D341Med (cell line): Measurements from ENCODE around the gene CASKIN1.

ENCODE experiments used
- DNase-seq: peaks from one replicate; pipeline ENCODE4 v3.0.0; 2012; ENCODE audit warnings: low spot score

The CASKIN1 gene

DNA sequence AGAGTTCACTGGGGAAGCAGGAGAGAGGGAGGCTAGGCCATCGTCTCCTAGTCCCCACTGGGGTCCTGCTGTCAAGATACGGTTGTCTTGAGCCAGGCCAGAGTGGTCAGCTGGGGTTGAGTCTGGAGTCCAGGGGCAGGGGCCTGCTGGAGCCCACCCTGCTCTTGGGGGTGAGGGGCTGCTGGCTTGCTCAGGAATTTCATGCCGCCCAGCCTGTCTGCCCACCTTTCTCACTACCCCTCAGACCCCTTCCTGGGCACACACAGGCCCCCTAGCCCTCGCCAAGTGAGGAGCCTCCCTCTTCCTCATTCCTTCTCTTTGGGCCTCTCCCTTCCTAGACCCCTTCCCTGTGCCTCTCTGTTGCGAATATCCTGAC lies 39.6 kb downstream of the CASKIN1 start:
- no peak for DNase-seq

DNA sequence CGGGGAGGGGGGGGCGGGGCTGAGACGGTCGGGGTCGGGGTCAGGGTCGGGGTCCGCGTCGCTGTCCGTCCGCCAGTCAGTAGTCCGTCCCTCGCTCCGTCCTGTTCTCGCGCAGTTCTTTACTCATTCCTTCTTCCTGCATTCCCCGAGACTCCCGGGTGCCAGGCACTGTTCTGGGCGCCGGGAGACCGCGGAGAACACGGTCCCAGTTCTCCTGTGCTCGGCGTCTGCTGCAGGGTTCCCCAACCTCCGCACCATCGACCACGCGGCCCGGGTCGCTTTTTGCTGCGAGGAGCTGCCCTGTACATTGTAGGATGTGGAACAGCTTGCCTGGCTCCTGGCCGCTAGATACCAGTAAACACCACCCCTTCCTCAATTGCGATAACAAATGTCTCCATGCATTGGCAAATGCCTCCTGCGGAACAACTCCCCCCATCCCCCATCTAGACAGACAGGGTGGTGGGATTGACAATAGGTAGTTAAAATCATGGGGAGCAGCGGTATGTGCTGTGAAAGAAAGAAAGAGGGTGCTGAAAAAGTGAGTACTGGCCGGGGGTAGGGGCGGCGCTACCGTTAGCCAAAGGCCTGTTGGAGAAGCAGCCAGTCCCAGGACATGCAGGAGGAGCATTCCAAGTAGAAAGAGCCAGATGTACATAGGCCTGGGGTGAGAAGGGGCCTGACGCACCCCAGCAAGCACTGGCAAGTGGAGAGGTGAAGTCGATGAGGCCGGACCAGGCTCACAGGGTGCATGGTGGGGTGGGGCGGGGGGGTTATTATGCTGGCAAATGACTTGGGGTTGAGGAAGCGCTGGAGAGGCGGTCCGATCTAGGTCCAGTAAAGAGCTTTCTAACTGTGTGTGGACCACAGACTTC lies 40.2 kb downstream of the CASKIN1 start:
- DNase-seq: no peak

- DNase-seq: peak; percentile 93
Observed at GRCh38 chr16:2155091-2155950, 41.1 kb downstream of the CASKIN1 start, which contains the start of gene TRAF7. TRAF7 (plus strand) TSS chr16:2155782; CDS start chr16:2163921, 8,139 bp downstream.

DNA sequence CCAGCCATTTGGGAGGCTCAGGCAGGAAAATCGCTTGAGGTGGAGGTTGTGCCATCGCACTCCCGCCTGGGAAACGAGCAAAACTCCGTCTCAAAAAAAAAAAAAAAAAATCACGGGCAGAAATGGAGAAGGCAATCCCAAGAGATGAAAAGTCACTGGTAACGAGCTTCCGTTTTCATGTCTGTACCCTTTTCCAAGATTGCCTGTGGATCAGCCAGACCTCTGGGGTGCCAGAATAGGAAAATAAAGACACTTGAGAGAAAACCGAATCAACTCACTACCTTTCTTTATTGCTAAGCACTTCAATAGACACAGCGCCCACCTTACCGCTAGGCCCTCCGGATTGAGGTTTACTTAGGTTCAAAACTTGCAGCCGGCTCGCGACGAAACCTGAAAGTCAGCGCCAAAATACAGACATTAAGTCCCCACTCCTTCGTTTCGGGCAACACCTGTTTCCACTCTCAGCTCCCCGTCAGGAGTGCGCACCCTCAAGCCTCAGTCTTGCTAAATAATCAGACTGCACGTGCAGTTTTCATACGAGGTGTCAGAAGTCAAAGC lies 41.8 kb downstream of the CASKIN1 start:
- no peak for DNase-seq

GRCh38 chr16:2152695-2153506 lies 43.5 kb downstream of the CASKIN1 start:
- no peak for DNase-seq

- no peak for DNase-seq
Observed at GRCh38 chr16:2151188-2152091, 45.0 kb downstream of the CASKIN1 start.

- DNase-seq: peak; percentile 85
Observed at GRCh38 chr16:2150418-2151187, 45.8 kb downstream of the CASKIN1 start.

DNA sequence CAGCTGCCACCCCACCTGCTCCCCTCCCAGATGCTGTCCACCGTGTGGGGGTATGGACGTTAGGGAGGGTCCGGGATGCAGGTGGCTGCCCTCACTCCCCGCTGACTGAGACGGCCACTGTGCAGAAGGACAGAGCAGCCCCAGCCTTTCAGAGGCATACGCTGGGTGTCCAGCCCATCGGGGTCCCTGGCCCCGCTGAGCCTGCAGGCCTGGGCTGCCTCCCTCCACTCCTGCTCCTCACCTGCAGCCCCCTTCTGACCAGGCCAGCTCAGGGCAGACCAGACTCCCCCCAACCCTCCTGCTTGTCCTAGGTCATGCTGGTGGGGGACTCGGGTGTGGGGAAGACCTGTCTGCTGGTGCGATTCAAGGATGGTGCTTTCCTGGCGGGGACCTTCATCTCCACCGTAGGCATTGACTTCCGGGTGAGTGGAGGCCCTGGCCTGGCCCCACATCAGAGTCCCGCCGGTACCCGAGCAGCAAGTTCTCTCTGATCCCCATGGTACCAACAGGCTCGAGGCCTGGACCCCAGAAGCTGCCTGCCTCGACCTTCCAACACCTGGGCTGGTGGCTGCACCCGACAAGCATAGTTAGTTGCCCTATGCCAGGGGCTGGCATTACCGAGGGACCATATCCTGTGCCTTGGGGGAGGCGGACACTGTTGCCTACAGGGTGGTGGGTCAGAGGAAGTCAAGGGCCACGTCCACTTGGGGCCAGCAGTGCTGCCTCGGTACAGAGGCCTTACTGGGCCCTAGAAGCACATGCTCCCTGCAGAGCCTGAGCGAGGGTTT lies 46.6 kb downstream of the CASKIN1 start:
- no peak for DNase-seq

DNA sequence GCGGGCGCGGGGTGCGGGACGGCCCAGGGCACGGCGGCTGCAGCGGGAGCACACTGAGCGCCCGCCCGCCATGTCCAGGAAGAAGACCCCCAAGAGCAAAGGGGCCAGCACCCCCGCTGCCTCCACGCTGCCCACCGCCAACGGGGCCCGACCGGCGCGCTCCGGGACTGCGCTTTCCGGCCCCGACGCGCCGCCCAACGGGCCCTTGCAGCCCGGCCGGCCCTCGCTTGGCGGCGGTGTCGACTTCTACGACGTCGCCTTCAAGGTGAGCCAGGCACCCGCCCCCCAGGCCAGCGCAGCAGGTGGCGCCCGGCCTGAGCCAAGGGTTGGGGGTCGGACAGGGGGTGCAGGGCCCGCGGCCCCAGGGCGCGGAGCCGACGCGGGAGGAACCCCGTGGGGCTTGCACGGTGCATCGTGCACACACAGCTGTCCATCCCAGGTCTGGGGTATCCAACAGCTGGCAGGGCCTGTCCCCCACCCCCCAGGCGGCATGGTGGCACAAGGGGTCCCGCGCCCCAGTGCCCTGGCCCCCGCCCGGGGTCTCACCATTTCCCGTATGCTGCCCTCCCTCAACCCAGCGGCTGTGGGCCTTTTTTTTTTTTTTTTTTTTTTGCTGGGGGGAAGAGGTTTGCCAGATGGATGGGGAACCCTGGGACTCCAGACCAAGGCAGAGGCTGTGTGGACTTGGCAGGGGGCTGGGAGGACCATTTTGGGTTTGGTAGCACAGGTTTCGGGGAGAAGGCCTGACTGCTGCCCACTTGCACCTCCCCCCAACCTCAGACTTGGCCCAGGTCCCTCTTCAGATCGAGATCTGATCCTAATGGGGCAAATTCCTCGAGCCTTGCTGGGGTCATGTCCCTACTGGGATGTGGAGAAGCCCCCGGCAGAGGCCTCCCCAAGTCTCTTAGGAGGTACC lies 47.4 kb downstream of the CASKIN1 start:
- peak; percentile 61 for DNase-seq

DNA sequence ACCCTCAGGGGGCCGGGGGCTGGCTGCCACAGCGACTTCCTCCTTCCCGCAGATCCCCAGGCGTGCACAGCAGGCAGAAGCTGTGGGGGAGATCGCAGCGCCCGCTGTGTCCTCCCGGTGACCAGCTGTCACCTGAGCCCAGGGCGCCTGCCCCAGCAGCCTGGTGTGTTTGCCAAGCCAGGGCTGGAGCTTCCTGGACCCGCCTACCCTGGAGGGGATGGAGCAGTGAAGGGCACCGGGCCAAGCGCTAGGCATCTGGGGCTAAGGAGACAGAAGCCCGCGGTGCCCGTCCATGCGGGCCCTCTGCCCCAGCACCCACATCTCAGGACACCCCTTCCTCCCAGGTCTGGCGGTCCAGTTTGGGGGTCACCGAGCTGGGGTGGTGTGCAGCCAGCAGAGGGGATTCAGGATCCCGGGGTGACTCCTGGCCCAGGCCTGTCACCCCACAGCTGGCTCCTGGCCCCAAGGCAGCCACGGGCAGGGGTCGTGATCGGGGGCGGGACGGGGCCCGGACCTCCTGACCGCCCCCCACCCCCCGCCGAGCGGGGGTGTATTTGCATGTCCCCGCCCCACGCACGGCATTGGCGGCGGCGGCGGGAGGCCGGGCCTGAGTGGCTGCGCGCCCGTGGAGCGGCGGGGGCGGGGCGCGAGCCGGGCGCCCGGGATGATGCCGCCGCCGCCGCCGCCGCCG lies 48.3 kb downstream of the CASKIN1 start, which contains the start of gene RAB26:
TSS of gene RAB26 (plus strand) at position 645 of the 691 bp plus-strand sequence. CDS start 159 bp downstream, outside the sequence.
- DNase-seq: peak; percentile 87

- no peak for DNase-seq
Observed at GRCh38 chr16:2147378-2147777, 49.0 kb downstream of the CASKIN1 start.

DNA sequence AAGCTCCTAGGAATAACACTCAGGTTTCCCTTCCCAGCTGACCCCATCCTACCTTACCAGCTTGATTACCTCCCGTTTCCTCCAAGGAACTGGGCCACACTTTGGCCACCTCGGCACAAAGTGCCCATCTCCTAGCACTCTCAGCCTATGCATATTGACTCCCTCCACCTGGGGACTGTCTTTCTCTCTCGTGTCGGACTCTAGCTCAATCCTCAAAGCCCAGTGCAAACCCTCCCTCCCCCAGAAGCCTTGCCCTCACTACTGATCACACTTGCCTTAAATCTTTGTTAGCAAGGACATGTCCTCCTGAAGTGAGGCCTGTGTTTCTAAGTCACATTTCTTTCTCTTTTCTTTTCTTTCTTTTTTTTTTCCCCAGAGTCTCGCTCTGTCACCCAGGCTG lies 50.6 kb downstream of the CASKIN1 start:
- DNase-seq: no peak

DNA sequence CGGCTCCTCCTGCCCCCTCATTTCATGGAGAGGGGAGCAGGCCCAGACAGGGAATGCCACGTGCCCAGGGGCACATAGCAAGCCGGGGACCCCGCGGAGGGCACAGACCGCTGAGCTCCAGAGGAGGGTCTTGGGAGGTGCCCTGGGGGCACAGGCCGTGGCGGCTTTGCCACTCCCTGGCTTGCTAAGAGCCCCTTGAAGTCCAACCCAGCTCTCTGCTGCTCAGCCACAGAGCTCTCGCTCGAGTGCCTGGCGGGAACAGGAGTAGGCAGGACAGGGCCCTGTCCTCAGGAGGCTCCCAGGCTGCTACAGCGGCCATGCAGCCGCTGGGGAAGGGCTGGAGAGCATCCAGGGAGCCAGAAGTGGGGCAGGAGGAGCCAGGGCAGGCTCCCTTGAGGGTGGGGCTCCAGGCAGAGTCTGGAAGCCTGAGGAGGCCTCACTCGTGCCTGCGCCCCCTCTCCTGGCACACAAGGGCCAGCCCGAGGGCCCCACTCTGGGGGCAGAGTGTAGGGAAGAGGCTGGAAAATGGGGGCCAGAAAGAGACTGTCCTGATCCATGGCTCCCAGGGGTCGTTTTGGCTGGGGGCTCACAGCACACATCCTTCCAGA lies 52.4 kb downstream of the CASKIN1 start:
- no peak for DNase-seq

- DNase-seq: no peak
Observed at GRCh38 chr16:2142942-2143877, 53.2 kb downstream of the CASKIN1 start.

- DNase-seq: peak; percentile 68
Observed at GRCh38 chr16:2135770-2136490, 60.5 kb downstream of the CASKIN1 start, which contains the start of gene PKD1. PKD1 (minus strand) TSS chr16:2135898; CDS start chr16:2135689, 209 bp downstream.
